Spleen (tissue), 7 donors: Measurements from ENCODE around the gene SLC52A1.

Experiments
- CTCF ChIP-seq, 11 experiments: fragments of 200-600 bp in 7 of 11; fragments of 450-650 bp in 4 of 11; sonication (generic) in 4 of 11; IDR thresholded peaks in 8 of 11; conservative IDR thresholded peaks in 3 of 11; 1 replicate in 7 of 11; 2 replicates in 4 of 11; pipeline versions ENCODE4 v1.4.0 to v1.8.0; 2016 to 2021; ENCODE audit warnings: antibody characterized with exemption in 11 of 11, inconsistent platforms in 4 of 11, mild to moderate bottlenecking in 1 of 11
- POLR2A ChIP-seq, 3 donors: fragments of 450-650 bp; IDR thresholded peaks; one replicate each; pipeline ENCODE4 v1.5.1; 2017; ENCODE audit warnings: antibody characterized with exemption in 3 of 3, mild to moderate bottlenecking in 1 of 3
- donor health status: DM: no; HTN: no; CAD: no; lungs with moderate emphysema.
- donor health status: DM: no; HTN: no; CAD: no.
- donor health status: DM: no; HTN: no; CAD: no.

- no peak for TF ChIP-seq CTCF (IDR thresholded peaks at IDR 0.05 in 8 of 11, conservative IDR thresholded peaks at IDR 0.05 in 3 of 11)
- TF ChIP-seq POLR2A (IDR thresholded peaks at IDR 0.05) = no peak
These were observed 10.3 kb upstream of the SLC52A1 start for GRCh38 chr17:5045496-5045895.
